HG02852 (cell line): ENCODE data around the gene CNKSR3.

Source experiments
- ATAC-seq: cut with Tn5 transposase; IDR thresholded peaks from one replicate; pipeline ENCODE4 v1.9.1; 2021; ENCODE audit warnings: mild to moderate bottlenecking, moderate library complexity; ENCODE audit not compliant: unreplicated experiment

The CNKSR3 gene

DNA sequence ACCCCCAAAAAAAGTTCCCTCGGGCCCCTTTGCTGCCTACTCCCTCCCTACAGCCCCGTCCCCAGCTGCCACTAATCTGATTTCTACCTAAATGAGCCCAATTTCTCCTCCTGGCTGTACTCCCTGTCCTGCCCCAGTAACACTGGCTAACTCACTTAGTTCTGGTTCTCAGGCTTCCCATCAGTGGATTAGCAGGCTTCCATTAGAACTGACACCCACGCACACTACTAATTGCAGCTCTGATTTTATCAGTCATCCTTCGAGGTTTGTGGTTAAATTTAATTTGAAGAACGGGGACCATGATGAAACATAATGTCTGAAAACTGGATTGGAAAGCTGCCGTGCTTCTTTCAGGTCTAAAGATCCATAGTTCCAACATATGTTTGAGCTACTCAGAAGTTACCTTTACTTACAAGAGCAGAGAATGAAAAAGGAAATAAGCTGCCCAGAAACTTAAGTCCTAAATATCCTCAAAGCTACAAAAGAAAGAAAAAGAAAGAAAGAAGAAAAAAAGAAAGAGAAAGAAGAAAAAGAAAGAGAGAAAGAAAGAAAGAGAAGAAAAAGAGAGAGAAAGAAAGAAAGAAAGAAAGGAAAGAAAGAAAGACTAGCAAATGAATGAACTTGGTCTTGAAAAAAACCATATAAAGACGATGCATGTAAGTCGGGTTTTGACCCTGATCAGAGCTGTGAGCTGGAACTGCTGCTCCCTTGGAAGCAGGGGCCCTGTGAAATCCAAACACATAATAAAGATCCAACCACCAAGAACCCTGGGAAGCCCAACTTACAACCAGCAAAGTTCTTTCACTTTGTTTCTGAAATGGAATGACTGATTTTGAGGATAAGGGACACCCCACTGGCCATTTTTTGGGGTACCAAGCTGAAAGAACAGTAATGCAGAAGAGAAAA, 51.7 kb downstream of the CNKSR3 start:
- ATAC-seq: no peak

DNA sequence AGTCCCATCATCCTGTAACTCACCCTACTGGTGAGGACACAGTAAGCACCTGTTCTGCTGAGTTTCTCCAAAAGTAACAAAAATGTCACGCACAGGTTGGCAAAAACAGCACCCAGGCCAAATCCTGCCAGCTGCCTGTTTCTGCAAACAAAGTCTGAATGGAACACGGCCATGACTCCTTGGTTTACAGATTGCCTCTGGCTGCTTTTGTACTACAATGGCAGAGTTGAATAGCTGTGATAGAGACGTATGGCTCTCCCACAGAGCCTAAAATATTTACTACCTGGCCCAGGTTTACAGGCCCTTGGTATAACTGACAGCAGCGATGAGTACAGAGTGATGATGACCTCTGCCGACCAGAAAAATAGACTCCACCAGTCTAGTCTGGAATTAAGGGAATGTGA, 52.6 kb downstream of the CNKSR3 start:
- no peak for ATAC-seq

DNA sequence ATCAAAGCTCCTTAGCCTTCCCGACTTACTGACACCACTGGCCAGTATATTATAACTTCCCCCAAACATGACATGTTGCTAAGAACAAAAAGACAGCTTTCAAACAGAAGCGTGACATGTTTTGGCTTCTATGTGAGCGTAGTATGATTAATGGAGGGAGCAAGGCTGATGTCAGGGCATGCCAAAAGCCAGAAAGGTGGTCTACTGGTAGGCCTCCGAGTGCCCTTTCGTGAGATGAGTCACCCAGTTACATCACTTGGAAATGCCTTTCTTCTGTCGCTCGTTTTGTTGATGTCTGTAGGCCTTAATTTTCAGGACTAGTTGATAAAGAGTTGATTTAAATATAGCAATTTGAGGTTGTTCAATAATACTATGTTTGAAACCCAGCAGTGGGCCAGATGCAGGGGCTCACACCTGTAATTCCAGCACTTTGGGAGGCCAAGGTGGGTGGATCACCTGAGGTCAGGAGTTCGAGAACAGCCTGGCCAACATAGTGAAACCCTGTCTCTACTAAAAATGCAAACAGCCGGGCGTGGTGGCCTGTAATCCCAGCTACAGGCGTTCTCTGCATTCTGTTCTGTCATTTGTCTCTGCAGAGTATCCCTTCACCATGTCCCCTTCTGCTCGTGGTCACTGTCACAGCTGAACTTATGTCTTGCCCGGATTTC, 53.3 kb downstream of the CNKSR3 start:
- ATAC-seq: no peak

DNA sequence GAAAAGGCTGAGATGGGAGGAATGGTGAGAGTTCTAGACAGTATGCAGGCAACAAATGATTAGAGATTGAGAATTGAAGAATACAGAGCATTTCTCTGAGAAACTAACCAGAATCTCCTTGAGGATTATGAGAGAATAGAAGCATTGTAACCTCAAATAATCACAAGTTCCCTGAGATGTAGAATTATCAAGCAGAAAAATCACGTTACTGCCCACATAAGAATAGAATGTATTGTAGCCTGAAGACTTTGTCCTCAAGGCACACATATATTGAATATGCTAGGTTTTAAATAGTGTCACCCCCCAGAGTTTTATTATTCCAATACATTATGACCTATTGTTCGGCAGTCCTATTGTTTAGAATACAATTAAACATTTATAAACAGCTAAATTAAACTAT, 57.2 kb downstream of the CNKSR3 start:
- no peak for ATAC-seq

DNA sequence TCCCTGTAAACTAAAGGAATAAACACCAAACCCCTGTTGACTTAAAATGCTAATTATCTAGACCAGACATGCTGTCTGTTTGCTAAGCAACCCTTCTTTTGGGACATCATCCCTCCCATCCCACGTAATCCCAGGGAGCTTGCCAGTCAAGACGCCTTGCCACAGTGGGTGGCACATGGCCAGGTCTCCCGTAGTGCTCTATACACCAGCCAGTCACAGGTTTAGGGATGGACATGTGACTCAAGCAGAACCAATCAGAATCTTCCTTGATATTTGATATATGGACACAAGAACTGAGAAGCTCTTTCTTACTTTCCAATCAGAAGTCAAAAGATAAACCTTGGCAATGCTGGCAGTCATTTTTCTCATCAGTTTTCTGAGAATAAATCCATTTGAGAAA, 60.0 kb downstream of the CNKSR3 start:
- ATAC-seq: no peak

DNA sequence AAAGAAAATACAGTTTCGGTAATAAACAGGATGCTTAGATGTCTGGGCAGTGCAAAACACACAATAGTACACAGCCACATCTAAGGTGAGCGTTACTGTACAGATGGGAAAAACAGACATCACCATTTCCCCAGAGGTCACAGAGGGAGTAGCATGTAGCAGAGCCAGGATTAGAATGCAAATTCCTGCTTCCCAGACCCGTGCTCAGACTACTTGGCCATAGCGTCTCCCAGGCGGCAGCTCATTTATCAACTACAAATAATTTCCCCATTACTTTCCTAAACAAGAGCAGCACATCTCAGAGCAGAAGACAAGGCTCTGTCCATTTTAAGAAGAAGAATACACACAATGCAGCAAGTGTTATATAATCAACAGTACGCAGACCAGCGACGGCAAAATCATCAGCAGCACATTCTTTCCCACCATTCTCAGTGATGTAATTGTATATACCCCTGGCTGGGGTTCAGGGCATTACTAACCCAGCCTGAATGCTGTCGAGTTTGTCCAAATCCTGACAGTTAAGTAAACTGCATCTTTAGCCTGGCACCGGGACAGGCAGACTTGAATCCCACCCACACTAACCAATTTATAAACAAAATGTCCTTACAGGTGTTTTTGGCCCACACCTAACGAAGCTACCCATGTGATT, 61.9 kb downstream of the CNKSR3 start:
- ATAC-seq: no peak

DNA sequence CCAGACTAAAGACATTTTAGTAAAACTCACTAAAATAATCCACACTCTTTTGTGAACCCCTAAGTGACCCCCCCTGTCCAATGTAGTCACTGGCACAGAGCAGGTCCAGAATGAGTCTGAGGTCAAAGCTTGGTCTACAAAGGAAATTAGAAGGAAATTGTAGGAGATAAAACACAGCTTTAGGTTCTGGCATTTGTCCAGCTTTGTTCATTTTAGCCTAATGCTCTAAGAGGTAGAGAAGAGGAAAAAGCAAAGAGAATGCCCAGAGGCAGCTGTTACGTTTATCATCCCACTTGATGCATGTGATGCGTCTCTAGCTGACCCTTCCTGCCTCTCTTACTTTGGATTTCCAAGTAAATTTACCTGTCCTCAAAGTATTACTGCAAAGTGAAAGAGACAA, 62.5 kb downstream of the CNKSR3 start:
- ATAC-seq: no peak

DNA sequence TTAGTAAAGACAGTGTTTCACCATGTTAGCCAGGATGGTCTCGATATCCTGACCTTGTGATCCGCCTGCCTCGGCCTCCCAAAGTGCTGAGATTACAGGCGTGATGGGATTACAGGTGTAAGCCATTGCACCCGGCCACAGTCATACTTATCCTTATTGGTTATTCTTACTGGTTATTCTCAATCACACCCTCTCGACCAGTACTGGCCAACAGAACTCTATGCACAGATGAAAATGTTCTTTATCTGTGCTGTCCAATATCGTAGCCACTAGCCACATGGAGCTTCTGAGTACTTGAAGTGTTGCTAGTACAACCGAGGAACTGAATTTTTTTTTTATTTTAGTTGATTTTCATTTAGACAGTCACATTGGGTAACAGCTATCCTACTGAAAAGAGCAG, 63.5 kb downstream of the CNKSR3 start:
- ATAC-seq: no peak

DNA sequence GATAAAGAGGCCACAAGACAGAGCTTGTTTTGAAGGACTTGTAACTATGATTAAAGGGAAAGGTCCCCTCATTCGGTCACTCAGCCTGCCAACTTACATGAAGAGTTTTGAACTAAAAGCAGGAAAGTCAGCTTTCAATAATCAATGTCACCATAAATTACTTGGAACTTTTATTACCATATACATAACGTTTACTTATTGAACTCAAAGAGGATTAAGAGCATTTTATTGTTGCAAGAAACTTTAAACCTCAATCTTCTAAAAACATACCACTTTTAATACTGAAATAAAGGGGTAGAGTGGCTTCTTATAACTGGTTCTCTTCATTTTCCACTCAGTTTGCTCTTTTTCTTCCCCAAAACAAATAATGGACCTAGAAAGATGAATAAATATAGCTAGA, 65.1 kb downstream of the CNKSR3 start:
- ATAC-seq: no peak

DNA sequence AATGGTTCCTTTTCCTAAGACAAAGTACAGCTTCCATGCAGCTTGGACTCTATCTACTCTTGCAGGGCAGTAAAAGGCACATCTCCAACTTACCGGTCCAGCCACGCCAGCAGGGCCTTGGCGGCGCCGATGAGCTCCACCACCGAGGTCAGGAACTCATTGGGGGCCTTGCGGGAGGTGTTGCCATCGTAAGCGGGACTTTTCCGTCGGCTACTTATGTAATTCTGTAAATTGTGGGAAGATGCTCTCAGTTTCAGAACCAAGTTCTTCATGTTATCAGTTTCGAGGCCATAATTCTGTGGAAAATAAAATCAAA, 68.5 kb downstream of the CNKSR3 start:
- ATAC-seq: no peak

DNA sequence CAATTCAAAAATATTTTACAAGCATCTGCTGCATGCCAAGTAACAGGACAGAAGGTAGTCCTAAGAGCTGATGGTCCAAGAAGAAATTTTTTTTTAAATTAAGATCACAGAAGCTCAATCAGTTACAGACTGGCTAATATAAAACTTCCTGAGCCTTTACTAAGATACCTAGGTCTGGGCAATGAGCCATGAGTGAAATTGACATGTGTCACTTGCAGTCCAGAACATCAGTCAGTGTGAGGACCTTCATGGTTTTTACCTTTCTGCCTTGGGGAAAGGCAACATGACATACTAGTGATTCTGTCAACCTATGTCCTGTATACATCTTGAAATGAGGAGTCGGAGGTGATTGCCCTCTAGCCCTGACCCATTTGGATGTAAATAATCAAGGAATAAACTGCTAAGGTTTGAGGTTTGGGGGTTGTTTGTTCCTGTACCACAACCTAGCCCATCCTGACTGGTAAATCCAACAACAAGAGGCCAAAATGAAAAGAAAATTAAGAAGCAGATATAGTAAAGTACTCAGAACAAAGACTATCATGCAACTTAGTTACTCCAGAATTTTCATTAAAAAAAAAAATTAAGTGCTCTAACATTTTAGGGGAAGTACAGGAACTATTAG, 70.0 kb downstream of the CNKSR3 start:
- ATAC-seq: no peak

DNA sequence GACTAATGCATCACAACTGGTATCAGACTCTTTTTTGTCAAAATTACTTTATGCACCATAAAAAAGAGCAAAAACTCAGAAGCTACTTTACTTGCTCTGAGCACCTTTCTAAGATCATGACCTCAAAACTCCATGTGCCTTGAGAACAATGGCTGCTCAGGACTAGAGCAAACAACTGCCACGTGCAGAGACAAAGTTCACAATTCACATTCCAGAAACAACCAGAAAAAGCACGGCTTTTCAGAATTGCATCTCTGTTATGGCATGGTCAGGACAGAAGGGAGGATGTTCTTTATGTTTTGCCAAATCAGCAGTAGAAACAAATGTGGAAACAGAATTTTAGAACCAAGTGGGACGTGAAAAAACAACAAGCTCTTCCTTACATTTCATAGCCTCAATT, 70.5 kb downstream of the CNKSR3 start:
- no peak for ATAC-seq

DNA sequence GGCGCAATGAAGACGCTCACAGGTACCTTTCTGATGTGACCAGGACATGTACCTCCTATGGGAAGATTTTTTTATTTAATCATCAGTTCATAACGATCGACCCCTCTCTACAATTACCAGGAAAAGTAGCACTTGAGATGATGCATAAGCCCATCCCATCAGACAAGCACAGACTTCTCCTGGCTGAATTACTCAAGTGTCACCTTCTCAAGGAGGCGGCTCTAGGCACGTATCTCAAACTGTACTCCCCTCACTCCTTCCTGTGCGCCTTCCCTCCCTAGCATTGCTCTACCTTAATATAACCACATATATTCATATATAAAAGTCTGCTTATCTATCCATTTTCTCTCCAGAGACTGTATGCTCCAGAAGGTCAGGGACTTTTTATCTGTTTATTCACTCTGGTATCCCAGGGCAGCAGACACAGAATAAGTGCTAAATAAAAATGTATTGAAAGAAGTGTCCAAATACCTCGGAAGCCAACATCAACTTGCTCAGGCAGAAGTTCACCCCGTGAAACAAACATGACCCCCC, 71.5 kb downstream of the CNKSR3 start:
- no peak for ATAC-seq

DNA sequence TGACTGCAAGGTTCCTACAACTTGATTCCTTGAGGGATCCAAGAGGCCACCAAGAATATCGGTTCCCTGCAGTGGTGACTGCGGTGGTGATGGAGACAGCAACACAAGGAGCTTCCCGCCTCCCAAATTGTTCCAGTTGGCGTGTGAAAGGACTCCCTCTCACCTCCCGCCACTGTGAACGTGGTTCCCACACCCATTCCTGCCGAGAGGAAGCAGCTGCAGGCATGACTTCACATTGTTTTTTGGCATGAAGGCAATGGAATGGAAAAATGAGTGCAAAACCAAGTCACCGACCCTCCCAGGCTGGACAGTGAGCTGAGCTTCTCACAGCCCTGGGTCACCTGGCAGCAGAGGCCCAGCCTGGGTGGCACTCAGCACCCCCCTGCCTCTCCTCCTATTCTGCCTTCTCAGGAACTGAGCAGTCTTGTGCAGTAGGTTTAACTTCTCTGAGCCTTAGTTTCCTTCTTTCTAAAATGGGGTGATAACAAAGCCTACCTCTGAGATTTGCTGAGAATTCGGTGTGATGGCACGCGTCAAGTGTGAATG, 75.0 kb downstream of the CNKSR3 start:
- ATAC-seq: no peak

DNA sequence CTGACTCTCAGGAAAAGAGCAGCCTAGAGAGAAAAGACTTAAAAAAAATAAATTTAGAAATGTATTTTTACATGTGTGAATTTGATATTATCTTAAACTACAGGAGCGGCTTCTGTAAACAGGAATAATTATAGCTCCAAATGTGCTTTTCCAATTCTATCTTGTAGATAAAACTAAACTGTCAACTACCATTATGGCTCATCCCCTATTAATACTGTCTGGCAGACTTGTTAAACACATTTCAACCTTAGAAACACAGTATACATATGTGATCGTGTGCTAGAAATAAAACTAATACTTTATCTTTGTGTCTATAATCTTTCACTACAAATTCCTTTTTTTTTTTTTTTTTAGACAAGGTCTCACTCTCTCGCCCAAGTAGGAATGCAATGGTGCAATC, 75.8 kb downstream of the CNKSR3 start:
- no peak for ATAC-seq

DNA sequence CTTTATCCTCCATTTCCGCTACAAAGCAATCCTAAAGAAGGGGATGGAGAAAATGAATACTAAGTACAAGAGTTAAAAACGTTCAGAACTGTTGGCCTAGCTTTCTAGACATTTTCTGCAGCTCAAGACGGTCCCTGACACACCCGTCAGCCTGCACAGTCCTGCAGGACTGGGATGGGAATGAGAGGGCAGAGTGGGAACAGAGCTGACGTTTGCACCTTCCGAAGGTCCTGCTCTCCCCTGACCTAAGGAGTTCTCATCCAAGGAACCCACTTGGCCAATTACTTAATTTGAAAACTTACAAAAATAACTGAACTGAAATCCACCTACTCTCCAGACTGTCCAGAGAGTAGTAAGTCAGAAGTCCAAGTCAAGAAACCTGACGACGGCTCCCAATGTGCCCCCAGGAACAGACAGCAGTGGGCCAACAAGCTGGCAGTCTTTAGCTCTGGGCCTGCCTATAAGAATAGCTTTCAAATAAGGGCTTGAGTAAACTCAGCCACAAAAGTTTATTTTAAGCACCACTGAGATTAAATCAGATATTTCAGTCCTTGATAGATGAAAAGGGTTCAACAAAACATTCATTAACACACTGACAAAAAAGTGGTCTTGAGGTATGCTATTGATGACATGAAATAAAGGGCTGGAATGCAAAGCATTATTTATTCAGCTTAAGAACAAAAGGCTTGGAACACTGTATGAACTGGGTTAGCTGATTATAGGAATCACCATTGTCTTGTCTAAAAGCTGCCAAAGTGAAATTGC, 76.8 kb downstream of the CNKSR3 start:
- ATAC-seq: no peak

DNA sequence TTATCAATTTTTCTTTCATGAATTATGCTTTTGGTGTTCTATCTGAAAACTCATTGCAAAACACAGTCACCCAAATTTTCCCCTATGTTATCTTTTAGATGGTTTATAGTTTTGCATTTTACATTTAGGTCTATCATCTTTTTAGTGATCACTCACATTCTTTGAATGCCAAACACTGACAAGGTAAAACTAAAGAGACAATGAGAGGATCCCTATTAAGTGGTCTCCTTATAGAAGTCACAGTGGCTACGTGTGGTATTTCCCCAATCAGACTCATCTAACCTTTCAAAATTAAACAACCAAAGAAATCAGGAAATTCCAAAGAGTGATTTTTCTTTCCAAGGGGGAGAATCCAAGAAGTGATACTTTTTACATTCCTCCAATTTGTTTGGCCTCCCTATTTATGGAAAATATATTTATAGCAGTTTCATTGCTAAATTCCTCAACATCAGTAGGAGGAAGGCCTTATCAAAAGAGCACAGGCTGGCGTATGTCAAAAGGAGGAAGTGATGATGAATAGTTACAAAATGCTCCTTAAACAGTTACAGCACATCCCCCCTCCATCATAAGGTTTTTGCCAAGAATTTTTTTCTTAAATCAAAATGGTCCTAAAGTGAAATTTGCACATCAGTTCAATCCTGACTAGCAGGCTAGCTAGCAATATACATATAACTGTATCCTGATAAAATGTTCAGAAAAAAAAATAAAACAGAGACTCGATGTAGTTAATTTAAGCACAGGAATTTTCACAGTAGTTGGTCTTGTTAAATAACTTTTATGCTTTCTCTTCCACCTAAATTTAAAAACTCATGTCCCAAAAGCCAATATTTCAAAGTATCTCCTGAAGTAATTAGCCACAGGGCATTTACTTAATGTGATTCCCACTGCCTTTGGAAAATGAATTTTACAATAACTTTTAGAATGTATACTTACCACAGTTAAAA, 77.7 kb downstream of the CNKSR3 start:
- no peak for ATAC-seq

DNA sequence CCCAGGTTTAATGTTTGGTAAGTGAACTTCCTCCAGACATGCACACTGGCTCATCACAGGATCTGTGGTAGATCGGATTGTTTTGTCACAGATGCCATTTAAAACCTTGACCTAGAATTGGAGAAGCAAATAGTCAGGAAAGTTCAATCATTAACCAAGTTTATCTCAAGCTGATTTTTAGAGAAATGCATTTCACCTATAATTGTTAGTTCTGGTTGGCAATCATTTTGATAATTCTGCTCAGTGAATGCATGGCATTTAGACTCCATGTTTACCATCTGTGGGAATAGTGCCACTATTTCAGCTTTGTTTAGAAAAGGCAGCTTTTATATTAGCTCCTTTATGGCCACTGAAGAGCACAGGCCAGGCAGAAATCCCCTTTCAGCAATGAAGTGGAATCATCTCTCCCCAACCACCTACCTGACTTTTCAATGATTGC, 80.0 kb downstream of the CNKSR3 start:
- no peak for ATAC-seq

DNA sequence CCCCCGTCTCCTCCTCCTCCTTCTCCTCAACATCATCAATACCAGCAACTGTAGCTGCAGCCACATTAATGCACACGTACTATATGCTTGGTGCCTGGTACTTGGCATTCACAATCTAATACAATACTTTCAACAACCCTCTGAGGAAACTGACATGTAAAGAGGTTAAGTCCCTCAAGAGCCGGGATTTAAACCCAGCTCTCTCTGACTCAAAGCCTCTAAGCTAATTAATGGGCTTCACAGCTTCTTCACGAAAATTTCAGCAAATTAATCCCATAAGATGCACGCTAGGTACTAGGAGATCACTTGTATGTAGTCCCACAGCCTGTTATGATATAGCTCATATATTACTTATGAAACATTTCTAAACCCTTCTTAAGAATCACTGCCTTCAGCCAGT, 80.8 kb downstream of the CNKSR3 start:
- ATAC-seq: no peak
